Chondrocyte (in vitro differentiated cells): ENCODE measurements around the gene STXBP2. TPM values are rescaled to one million over a fixed set of nuclear protein-coding genes. Genes with fewer than 3 reads are reported as not detected.

Experiments
- DNase-seq: peaks from one replicate; pipeline ENCODE4 v3.0.0; 2021; ENCODE audit warnings: mixed read lengths, low spot score
- H3K27ac Mint-ChIP-seq: one replicate; pipeline ENCODE4 v1.8.0; 2021; ENCODE audit warnings: mild to moderate bottlenecking, moderate library complexity, mixed read lengths; ENCODE audit not compliant: unreplicated experiment
- H3K27me3 Mint-ChIP-seq: 2 replicates; pipeline ENCODE4 v1.8.0; 2021; ENCODE audit warnings: low read depth, mixed read lengths
- H3K36me3 Mint-ChIP-seq: 2 replicates; pipeline ENCODE4 v1.8.0; 2021; ENCODE audit warnings: low read depth, mixed read lengths
- H3K4me1 Mint-ChIP-seq: 2 replicates; pipeline ENCODE4 v1.8.0; 2021; ENCODE audit warnings: low read depth, mild to moderate bottlenecking, mixed read lengths
- H3K4me3 Mint-ChIP-seq: one replicate; pipeline ENCODE4 v1.8.0; 2021; ENCODE audit warnings: mild to moderate bottlenecking, moderate library complexity, mixed read lengths; ENCODE audit not compliant: unreplicated experiment
- H3K9me3 Mint-ChIP-seq: 2 replicates; pipeline ENCODE4 v1.8.0; 2021; ENCODE audit warnings: low read depth, mixed read lengths
- total RNA-seq: library from RNA; stranded (reverse); gene quantifications from 3 replicates; pipeline ENCODE4 v1.2.1, GENCODE V29; 2021
- TF ChIP-seq, protein P1 (sequence below): fragments of 200-600 bp; sonication (generic); IDR thresholded peaks from 2 replicates; pipeline ENCODE4 v1.5.0; 2021; ENCODE audit warnings: antibody characterized with exemption, mild to moderate bottlenecking, moderate library complexity

STXBP2 gene
- total RNA-seq, 1 donor from 2014 or later = 10.2 TPM

DNA sequence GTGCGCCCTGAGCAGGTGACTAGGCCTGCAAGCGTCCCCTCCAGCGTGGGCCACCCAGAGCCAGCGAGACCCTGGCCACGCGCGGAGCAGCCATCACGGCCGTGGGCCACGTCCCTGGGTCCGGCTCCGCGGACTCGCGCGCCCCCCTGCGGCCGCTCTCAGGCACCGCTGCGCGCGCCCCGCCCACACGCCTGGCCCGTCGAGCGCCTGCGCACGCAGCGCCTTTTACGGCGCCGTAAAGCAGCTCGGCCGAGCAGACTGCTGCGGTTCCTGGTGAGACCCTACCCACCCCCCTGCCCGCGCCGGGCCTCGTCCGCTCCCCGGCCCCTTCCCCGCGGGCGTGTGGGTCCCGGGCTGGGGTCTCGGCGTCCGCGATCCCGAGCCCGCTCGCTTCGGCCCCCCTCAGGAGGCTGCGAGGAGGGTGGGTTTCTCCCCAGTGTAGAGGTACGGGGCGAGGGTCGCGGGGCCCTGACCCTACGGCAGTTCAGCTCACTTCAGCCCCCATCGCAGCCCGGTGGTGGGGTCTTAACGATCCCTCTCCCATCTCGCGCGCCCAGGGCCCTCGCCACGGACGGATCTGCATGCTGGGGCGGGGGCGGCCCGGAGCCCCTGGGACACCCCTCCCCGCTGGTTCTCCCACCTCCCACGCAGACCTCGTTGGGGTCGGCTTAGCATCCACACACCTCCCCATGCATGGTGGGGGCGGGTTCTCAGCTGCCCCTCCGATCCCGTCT lies 43.9 kb downstream of the STXBP2 start, which contains the start of gene TRAPPC5:
Gene TRAPPC5, plus strand, starts transcription at position 228 of the 734 bp plus-strand sequence. CDS start 1,421 bp downstream, outside the sequence.
- H3K27ac Mint-ChIP-seq = peak within 1 kb of the TSS; percentile 17
- no peaks in the 10 kb centered on the region for H3K9me3 Mint-ChIP-seq
- H3K4me3 Mint-ChIP-seq = peak within 1 kb of the TSS; percentile 88
- H3K4me1 Mint-ChIP-seq = peaks cover 14% of the 10 kb centered on the region
- peaks cover 7% of the 10 kb centered on the region for H3K36me3 Mint-ChIP-seq
- H3K27me3 Mint-ChIP-seq = peaks cover 24% of the 10 kb centered on the region
- no peak for DNase-seq
- TF ChIP-seq, protein P1, sequence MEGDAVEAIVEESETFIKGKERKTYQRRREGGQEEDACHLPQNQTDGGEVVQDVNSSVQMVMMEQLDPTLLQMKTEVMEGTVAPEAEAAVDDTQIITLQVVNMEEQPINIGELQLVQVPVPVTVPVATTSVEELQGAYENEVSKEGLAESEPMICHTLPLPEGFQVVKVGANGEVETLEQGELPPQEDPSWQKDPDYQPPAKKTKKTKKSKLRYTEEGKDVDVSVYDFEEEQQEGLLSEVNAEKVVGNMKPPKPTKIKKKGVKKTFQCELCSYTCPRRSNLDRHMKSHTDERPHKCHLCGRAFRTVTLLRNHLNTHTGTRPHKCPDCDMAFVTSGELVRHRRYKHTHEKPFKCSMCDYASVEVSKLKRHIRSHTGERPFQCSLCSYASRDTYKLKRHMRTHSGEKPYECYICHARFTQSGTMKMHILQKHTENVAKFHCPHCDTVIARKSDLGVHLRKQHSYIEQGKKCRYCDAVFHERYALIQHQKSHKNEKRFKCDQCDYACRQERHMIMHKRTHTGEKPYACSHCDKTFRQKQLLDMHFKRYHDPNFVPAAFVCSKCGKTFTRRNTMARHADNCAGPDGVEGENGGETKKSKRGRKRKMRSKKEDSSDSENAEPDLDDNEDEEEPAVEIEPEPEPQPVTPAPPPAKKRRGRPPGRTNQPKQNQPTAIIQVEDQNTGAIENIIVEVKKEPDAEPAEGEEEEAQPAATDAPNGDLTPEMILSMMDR = peak; percentile 97

DNA sequence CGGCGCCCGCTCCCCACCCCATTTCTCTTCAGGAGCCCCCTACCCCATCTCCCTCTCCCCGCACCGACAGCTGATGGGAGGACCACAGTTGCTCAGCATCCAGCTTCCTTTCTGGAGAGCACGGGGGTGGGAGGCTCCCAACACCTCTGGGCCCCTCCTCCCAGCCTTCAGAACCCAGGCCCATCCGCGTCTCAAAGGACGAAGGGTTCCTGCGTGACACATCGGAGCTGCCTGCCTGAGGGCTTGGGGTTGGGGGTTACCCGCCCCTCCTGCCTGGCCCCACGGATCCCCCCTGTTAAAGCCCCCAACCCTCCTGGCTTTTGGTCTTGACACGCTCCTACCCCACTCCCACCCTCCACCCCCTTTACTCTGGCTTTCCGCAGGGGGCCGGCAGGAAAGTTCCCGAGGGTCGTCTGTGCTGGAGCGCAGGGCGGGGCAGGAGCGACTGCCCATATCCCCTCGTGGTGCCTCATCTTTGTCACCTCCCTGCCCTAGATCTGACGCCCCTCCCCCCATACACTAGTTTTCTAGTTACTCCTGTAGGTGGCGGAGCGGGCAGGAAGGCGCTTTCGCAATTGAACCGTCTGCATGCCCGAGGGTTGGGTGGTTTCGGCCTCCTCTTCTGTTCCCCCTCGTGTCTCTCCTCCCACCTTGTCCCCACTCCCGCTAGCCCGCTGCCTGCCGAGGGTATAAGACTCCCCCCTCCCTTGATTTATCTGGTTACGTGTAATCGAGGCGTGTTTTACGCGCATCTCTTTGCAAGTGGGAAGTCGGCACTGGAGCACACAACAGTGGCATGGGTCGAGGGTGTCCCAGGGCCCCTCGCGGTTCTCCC lies 44.6 kb downstream of the STXBP2 start:
- Mint-ChIP-seq H3K9me3 (no peaks in the 10 kb centered on the region), H3K36me3 (peaks cover 7% of the 10 kb centered on the region), H3K4me1 (peaks cover 14% of the 10 kb centered on the region), H3K4me3 (peak overlapping the region; percentile 88), H3K27me3 (peaks cover 21% of the 10 kb centered on the region), H3K27ac (peak overlapping the region; percentile 22)
- DNase-seq = no peak
- TF ChIP-seq, protein P1 = peak; percentile 74

DNA sequence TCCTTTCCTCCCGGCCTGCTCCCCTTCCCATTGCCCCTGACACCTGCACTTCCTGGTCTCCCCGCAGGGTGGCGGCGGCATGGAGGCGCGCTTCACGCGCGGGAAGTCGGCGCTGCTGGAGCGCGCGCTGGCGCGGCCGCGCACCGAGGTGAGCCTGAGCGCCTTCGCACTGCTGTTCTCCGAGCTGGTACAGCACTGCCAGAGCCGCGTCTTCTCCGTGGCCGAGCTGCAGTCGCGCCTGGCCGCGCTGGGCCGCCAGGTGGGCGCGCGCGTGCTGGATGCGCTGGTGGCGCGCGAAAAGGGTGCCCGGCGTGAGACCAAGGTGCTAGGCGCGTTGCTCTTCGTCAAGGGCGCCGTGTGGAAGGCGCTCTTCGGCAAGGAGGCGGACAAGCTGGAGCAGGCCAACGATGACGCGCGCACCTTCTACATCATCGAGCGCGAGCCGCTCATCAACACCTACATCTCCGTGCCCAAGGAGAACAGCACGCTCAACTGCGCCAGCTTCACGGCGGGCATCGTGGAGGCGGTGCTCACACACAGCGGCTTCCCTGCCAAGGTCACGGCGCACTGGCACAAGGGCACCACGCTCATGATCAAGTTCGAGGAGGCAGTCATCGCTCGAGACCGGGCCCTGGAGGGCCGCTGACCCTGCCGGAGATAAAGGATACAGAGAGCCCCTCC lies 45.4 kb downstream of the STXBP2 start:
- Mint-ChIP-seq H3K27me3 (peaks cover 15% of the 10 kb centered on the region), H3K4me3 (peak overlapping the region; percentile 88), H3K9me3 (no peaks in the 10 kb centered on the region), H3K4me1 (peaks cover 14% of the 10 kb centered on the region), H3K27ac (no peak overlapping the region), H3K36me3 (peaks cover 7% of the 10 kb centered on the region)
- no peak for DNase-seq
- TF ChIP-seq, protein P1 = no peak

DNA sequence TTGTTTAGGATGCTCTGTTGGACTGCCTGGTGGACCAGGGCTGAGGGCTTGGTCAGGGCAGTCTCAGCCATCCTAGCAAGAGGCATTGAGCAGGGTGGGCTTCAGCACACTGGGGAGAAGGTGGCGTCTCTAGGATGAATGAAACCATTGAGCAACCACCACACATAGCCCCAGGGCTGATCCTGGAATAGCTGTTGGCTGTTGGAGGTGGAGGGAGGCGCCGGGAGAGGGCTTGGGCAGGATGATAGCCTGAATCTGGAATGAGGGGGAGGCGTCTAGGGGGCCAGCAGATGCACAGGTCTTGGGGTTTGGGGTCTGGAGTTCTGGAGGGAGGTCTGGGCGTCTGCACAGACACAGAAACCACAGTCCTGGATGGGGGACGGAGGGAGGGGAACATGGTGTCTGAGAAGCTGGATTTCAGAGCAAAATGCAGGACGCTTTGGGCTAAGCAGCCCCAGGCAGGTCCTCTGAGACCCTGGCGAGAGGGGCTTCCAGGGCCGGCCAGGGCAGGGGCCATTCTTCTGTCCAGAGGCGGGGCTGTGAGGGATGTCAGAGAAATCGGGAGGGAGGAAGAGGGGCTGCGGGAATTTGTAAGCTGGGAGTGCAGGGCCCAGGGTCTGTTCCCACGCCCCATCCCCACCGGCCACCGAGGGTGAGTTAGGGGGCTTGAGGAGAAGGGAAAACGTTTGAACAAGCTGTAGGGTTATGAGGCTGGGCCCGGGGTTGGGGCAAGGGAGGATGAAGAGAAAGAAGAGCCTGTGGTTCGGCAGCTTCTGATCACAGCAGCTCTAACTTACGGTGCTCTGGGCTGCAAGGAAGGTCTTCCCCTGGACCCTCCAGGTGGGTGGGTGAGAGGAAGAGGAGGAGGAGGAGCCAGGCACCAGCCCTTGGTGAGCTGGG lies 48.9 kb downstream of the STXBP2 start:
- peaks cover 10% of the 10 kb centered on the region for H3K4me1 Mint-ChIP-seq
- no peaks in the 10 kb centered on the region for H3K9me3 Mint-ChIP-seq
- TF ChIP-seq, protein P1 = no peak
- DNase-seq = no peak
- H3K36me3 Mint-ChIP-seq = peaks cover 7% of the 10 kb centered on the region
- H3K27ac Mint-ChIP-seq = no peak overlapping the region
- H3K27me3 Mint-ChIP-seq = no peaks in the 10 kb centered on the region
- H3K4me3 Mint-ChIP-seq = no peak overlapping the region
